ENCODE results near the gene CCDC85C.

GRCh38 chr14:99645545-99646505 lies 41.8 kb upstream of the CCDC85C start:
- TF ChIP-seq ATF3 (IDR thresholded peaks at IDR 0.05) (no peak), YY1 (IDR thresholded peaks at IDR 0.05) (no peak), RXRA (IDR thresholded peaks at IDR 0.05) (no peak), TAF1 (conservative IDR thresholded peaks at IDR 0.05) (no peak), RAD21 (IDR thresholded peaks at IDR 0.05) (no peak), JUND (IDR thresholded peaks at IDR 0.05) (no peak), NR2F2 (IDR thresholded peaks at IDR 0.05) (no peak), HNF4G (IDR thresholded peaks at IDR 0.05) (no peak), SP1 (IDR thresholded peaks at IDR 0.05) (no peak), GABPA (IDR thresholded peaks at IDR 0.05 in 1 of 2, conservative IDR thresholded peaks at IDR 0.05 in 1 of 2) (no peak)
- TF ChIP-seq, protein P1, sequence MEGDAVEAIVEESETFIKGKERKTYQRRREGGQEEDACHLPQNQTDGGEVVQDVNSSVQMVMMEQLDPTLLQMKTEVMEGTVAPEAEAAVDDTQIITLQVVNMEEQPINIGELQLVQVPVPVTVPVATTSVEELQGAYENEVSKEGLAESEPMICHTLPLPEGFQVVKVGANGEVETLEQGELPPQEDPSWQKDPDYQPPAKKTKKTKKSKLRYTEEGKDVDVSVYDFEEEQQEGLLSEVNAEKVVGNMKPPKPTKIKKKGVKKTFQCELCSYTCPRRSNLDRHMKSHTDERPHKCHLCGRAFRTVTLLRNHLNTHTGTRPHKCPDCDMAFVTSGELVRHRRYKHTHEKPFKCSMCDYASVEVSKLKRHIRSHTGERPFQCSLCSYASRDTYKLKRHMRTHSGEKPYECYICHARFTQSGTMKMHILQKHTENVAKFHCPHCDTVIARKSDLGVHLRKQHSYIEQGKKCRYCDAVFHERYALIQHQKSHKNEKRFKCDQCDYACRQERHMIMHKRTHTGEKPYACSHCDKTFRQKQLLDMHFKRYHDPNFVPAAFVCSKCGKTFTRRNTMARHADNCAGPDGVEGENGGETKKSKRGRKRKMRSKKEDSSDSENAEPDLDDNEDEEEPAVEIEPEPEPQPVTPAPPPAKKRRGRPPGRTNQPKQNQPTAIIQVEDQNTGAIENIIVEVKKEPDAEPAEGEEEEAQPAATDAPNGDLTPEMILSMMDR (IDR thresholded peaks at IDR 0.05; ENCODE audit: low read depth, low read length, missing input control), result no peak
- TF ChIP-seq, protein P2, sequence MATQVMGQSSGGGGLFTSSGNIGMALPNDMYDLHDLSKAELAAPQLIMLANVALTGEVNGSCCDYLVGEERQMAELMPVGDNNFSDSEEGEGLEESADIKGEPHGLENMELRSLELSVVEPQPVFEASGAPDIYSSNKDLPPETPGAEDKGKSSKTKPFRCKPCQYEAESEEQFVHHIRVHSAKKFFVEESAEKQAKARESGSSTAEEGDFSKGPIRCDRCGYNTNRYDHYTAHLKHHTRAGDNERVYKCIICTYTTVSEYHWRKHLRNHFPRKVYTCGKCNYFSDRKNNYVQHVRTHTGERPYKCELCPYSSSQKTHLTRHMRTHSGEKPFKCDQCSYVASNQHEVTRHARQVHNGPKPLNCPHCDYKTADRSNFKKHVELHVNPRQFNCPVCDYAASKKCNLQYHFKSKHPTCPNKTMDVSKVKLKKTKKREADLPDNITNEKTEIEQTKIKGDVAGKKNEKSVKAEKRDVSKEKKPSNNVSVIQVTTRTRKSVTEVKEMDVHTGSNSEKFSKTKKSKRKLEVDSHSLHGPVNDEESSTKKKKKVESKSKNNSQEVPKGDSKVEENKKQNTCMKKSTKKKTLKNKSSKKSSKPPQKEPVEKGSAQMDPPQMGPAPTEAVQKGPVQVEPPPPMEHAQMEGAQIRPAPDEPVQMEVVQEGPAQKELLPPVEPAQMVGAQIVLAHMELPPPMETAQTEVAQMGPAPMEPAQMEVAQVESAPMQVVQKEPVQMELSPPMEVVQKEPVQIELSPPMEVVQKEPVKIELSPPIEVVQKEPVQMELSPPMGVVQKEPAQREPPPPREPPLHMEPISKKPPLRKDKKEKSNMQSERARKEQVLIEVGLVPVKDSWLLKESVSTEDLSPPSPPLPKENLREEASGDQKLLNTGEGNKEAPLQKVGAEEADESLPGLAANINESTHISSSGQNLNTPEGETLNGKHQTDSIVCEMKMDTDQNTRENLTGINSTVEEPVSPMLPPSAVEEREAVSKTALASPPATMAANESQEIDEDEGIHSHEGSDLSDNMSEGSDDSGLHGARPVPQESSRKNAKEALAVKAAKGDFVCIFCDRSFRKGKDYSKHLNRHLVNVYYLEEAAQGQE (IDR thresholded peaks at IDR 0.05), result no peak
- TF ChIP-seq, protein P3, sequence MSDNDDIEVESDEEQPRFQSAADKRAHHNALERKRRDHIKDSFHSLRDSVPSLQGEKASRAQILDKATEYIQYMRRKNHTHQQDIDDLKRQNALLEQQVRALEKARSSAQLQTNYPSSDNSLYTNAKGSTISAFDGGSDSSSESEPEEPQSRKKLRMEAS (IDR thresholded peaks at IDR 0.05), result no peak

Data from liver (tissue), 3 donors.